Stimulated activated CD4-positive, alpha-beta T cell treated with anti-CD3 and anti-CD28 coated beads, Interleukin-4, amount 100 ng/mL, for 48 hours (primary cell): ENCODE data around the gene TRAPPC8.
"Not testable (repeated sequence)": the region's sequence is repeated elsewhere in the genome, so short reads cannot be mapped to it uniquely, and the experiment has no call there.

ENCODE experiments used
- DNase-seq, 2 donors: peaks; one replicate each; pipeline ENCODE4 v3.0.0-alpha.2; 2020; ENCODE audit warnings: low read depth in 2 of 2

Gene TRAPPC8

GRCh38 chr18:31863103-31863502, 79.8 kb downstream of the TRAPPC8 start:
- no peak for DNase-seq

DNA sequence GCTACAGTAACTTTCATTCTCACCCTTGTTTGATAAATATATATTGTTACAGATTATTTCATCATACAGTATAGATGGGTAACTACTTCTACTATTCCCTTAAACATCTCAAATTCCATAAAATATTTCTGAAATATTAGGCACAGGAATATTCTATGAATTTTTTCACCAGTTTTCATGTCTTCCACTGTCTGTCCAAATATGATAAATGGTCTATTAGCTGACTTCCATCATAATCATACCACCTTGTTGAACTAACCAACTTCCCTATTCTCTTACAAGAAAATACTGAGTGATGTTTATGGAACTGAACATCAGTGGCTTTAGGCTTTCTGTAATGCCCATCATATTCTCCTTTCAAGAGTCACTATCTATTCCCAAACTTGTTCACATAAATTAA, 82.4 kb downstream of the TRAPPC8 start:
- no peak for DNase-seq

GRCh38 chr18:31857526-31858106, 85.3 kb downstream of the TRAPPC8 start:
- DNase-seq = no peak

GRCh38 chr18:31850844-31851243, 92.1 kb downstream of the TRAPPC8 start:
- no peak for DNase-seq

GRCh38 chr18:31840499-31840898, 102.4 kb downstream of the TRAPPC8 start:
- DNase-seq = no peak

- no peak for DNase-seq
Measured at GRCh38 chr18:31837879-31838278, 105.0 kb downstream of the TRAPPC8 start.

GRCh38 chr18:31835528-31836133, 107.3 kb downstream of the TRAPPC8 start:
- DNase-seq = no peak

GRCh38 chr18:31831903-31832302, 111.0 kb downstream of the TRAPPC8 start:
- DNase-seq = no peak

- no peak for DNase-seq
Measured at GRCh38 chr18:31830686-31831085, 112.2 kb downstream of the TRAPPC8 start.

GRCh38 chr18:31828613-31829012, 114.3 kb downstream of the TRAPPC8 start:
- no peak for DNase-seq

DNA sequence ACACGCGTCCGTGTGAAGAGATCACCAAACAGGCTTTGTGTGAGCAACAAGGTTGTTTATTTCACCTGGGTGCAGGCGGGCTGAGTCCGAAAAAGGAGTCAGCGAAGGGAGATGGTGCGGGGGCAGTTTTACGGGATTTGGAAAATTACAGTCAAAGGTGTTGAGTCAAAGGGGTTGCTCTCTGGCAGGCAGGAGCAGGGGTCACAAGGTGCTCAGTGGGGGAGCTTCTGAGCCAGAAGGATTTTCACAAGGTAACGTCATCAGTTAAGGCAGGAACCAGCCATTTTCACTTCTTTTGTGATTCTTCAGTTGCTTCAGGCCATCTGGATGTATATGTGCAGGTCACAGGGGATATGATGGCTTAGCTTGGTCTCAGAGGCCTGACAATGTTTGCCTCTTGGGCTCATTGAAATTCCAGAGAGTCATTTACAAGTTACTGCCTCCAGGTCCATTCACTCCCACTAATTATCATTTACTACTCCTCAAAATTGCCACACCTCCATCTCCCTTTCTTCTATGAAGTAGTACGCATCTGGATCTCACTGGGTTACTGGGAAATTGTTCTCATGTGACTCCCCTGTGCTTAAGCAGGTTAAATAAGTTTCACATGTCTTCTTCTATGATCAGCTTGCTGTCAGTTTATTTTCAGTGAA, 116.1 kb downstream of the TRAPPC8 start:
- DNase-seq = not testable (repeated sequence)

GRCh38 chr18:31825772-31826171, 117.2 kb downstream of the TRAPPC8 start:
- no peak for DNase-seq

DNA sequence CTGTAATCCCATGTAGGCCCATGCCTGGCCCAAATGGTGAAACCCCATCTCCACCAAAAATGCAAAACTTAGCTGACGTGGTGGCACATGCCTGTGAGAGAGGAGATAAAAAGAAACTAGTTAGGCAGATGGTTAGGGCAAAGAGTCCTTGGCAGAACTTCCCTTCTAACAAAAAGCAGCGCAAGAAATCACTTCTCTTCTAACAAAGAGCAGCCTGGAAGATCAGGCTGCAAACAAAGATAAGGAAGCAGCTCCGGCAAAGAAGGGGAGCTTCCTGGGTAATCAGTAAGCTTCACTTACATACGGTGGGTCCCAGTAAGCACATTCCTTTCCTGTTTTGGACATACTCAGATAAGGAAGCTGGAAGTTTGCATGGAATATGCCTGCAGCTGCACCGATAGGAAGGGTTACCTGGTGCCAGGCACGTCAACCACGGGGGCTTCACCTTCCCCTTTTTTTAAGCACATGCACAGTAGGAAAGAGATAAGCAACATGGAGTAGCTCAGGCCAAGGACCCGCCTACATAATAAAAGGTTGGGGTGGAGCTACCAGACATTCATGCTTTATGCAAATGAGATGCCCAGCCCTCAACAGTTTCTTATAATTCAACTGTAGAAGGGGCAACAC, 121.3 kb downstream of the TRAPPC8 start:
- no peak for DNase-seq

DNA sequence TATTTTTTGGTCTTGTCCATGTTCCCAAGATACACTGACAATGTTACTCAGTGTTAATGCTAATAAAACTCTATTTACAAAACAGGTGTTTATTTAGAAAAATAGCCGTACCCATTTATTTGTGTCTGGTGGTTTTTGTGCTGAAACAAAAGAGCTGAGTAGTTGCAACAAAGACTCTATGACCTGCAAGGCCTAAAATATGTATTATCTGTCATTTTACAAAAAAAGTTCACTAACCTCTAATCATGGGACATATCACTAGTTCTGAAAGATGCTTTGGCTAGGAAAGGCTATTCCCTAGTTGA, 123.1 kb downstream of the TRAPPC8 start:
- no peak for DNase-seq

- no peak for DNase-seq
Measured at GRCh38 chr18:31819106-31819924, 123.6 kb downstream of the TRAPPC8 start.

GRCh38 chr18:31814132-31814531, 128.8 kb downstream of the TRAPPC8 start:
- no peak for DNase-seq

- not testable (repeated sequence) for DNase-seq
Measured at GRCh38 chr18:31810336-31811130, 132.4 kb downstream of the TRAPPC8 start.

- DNase-seq = not testable (repeated sequence)
Measured at GRCh38 chr18:31809049-31809448, 133.9 kb downstream of the TRAPPC8 start.

DNA sequence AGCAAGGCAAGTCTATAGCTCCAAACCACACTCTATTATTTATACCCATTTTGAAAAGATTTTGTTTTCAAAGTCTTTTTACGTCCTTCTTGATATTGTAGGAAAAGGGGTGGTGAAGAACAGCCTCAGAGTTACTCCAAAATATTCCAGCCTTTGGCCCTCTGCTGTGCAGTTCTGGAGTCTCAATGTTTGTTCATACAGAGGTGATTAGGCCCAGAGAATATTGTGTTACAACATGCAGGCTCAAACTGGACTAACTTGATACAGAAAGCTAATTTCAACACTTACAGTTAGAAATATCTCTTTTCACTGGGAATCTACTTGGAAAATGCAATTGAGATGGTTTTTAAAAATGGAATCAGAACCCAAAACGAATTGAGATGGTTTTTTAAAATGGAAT, 141.8 kb downstream of the TRAPPC8 start:
- DNase-seq = no peak

GRCh38 chr18:31799257-31799656, 143.7 kb downstream of the TRAPPC8 start:
- DNase-seq = not testable (repeated sequence)

DNA sequence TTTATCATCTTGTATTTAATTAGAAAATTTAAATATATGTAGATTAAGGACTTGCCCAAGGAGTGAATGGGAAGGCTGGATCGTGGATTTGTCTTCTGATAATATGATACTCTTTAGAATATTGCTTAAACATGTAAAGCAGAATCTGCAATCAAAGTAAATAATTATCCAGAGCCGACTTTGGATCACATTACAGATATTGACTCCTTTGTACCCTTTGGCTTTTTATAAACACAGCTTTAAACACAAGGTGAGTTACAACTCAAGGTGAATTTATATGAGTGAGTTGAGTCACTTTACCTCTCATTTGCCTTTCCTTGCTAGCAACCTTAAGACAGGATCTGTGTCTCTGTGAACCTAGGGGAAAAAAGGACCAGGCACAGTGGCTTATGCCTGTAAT, 144.5 kb downstream of the TRAPPC8 start:
- no peak for DNase-seq
